HEK293 (cell line): Measurements from ENCODE around the gene SLC35F3.

ENCODE experiments used
- GLIS1 ChIP-seq: fragments of 450-650 bp; formaldehyde crosslinking; IDR thresholded peaks from 2 replicates; pipeline ENCODE4 v1.5.1; 2016; ENCODE audit warnings: missing biosample characterization, missing genetic modification characterization
- KLF16 ChIP-seq: fragments of 450-650 bp; formaldehyde crosslinking; IDR thresholded peaks from 2 replicates; pipeline ENCODE4 v1.5.1; 2017; ENCODE audit warnings: missing biosample characterization, missing genetic modification characterization
- MZF1 ChIP-seq: fragments of 450-650 bp; formaldehyde crosslinking; IDR thresholded peaks from 2 replicates; pipeline ENCODE4 v1.5.1; 2017; ENCODE audit warnings: missing biosample characterization, missing genetic modification characterization, borderline replicate concordance
- PRDM1 ChIP-seq: fragments of 450-650 bp; formaldehyde crosslinking; IDR thresholded peaks from 2 replicates; pipeline ENCODE4; 2016; ENCODE audit warnings: missing biosample characterization, missing genetic modification characterization
- SCRT2 ChIP-seq: fragments of 450-650 bp; formaldehyde crosslinking; IDR thresholded peaks from 2 replicates; pipeline ENCODE4 v1.5.1; 2016; ENCODE audit warnings: missing biosample characterization, missing genetic modification characterization
- TCF7L2 ChIP-seq: IDR thresholded peaks from 2 replicates; pipeline ENCODE4 v1.6.1; 2011; ENCODE audit warnings: low read depth, mild to moderate bottlenecking, inconsistent platforms, low read length, moderate library complexity, borderline replicate concordance
- YY1 ChIP-seq: fragments of 450-650 bp; formaldehyde crosslinking; IDR thresholded peaks from 2 replicates; pipeline ENCODE4 v1.5.1; 2018; ENCODE audit warnings: missing biosample characterization, missing genetic modification characterization
- ZNF214 ChIP-seq: fragments of 450-650 bp; formaldehyde crosslinking; IDR thresholded peaks from 2 replicates; pipeline ENCODE4 v1.5.1; 2017; ENCODE audit warnings: missing biosample characterization, mild to moderate bottlenecking, missing genetic modification characterization, borderline replicate concordance
- ZNF23 ChIP-seq: fragments of 450-650 bp; formaldehyde crosslinking; IDR thresholded peaks from 2 replicates; pipeline ENCODE4 v1.5.1; 2016; ENCODE audit warnings: missing biosample characterization, missing genetic modification characterization, borderline replicate concordance
- ZNF248 ChIP-seq: fragments of 450-650 bp; formaldehyde crosslinking; IDR thresholded peaks from 2 replicates; pipeline ENCODE4 v1.5.1; 2017; ENCODE audit warnings: missing biosample characterization, missing genetic modification characterization
- ZNF324 ChIP-seq: fragments of 450-650 bp; formaldehyde crosslinking; IDR thresholded peaks from 2 replicates; pipeline ENCODE4 v1.5.1; 2016; ENCODE audit warnings: missing biosample characterization, missing genetic modification characterization
- ZNF37A ChIP-seq: fragments of 450-650 bp; IDR thresholded peaks from 2 replicates; pipeline ENCODE4 v1.5.1; 2018; ENCODE audit warnings: missing biosample characterization, missing genetic modification characterization
- ZNF394 ChIP-seq: fragments of 450-650 bp; formaldehyde crosslinking; IDR thresholded peaks from 2 replicates; pipeline ENCODE4 v1.5.1; 2016; ENCODE audit warnings: missing biosample characterization, missing genetic modification characterization, mild to moderate bottlenecking, moderate library complexity, borderline replicate concordance
- ZNF514 ChIP-seq: fragments of 450-650 bp; formaldehyde crosslinking; IDR thresholded peaks from 2 replicates; pipeline ENCODE4 v1.5.1; 2016; ENCODE audit warnings: missing biosample characterization, missing genetic modification characterization
- ZNF544 ChIP-seq: fragments of 450-650 bp; formaldehyde crosslinking; IDR thresholded peaks from 2 replicates; pipeline ENCODE4 v1.5.0; 2017; ENCODE audit warnings: missing biosample characterization, missing genetic modification characterization
- ZNF549 ChIP-seq: fragments of 450-650 bp; IDR thresholded peaks from 2 replicates; pipeline ENCODE4 v1.5.1; 2018; ENCODE audit warnings: missing biosample characterization, missing genetic modification characterization, mild to moderate bottlenecking, inconsistent platforms, moderate library complexity
- ZNF654 ChIP-seq: fragments of 450-650 bp; formaldehyde crosslinking; IDR thresholded peaks from 2 replicates; pipeline ENCODE4 v1.5.1; 2016; ENCODE audit warnings: low read depth, missing biosample characterization, missing genetic modification characterization
- TF ChIP-seq, protein P1 (sequence below): fragments of 450-650 bp; formaldehyde crosslinking; IDR thresholded peaks from 2 replicates; pipeline ENCODE4 v1.5.1; 2017; ENCODE audit warnings: missing biosample characterization, missing genetic modification characterization
- TF ChIP-seq, protein P2 (sequence below): fragments of 450-650 bp; formaldehyde crosslinking; IDR thresholded peaks from 2 replicates; pipeline ENCODE4 v1.5.1; 2017; ENCODE audit warnings: missing biosample characterization, missing genetic modification characterization
- TF ChIP-seq, protein P3 (sequence below): fragments of 450-650 bp; formaldehyde crosslinking; IDR thresholded peaks from 2 replicates; pipeline ENCODE4 v1.5.1; 2016; ENCODE audit warnings: missing biosample characterization, missing genetic modification characterization, borderline replicate concordance
- TF ChIP-seq, protein P4 (sequence below): fragments of 450-650 bp; formaldehyde crosslinking; IDR thresholded peaks from 2 replicates; pipeline ENCODE4 v1.5.1; 2016; ENCODE audit warnings: missing biosample characterization, missing genetic modification characterization, borderline replicate concordance
- TF ChIP-seq, protein P5 (sequence below): fragments of 450-650 bp; formaldehyde crosslinking; IDR thresholded peaks from 2 replicates; pipeline ENCODE4 v1.5.1; 2017; ENCODE audit warnings: missing biosample characterization, missing genetic modification characterization
- TF ChIP-seq, protein P6 (sequence below): fragments of 450-650 bp; formaldehyde crosslinking; IDR thresholded peaks from 2 replicates; pipeline ENCODE4 v1.5.1; 2016; ENCODE audit warnings: missing biosample characterization, missing genetic modification characterization
- TF ChIP-seq, protein P7 (sequence below): fragments of 450-650 bp; formaldehyde crosslinking; IDR thresholded peaks from 2 replicates; pipeline ENCODE4 v1.5.1; 2017; ENCODE audit warnings: missing biosample characterization, missing genetic modification characterization

SLC35F3 gene

DNA sequence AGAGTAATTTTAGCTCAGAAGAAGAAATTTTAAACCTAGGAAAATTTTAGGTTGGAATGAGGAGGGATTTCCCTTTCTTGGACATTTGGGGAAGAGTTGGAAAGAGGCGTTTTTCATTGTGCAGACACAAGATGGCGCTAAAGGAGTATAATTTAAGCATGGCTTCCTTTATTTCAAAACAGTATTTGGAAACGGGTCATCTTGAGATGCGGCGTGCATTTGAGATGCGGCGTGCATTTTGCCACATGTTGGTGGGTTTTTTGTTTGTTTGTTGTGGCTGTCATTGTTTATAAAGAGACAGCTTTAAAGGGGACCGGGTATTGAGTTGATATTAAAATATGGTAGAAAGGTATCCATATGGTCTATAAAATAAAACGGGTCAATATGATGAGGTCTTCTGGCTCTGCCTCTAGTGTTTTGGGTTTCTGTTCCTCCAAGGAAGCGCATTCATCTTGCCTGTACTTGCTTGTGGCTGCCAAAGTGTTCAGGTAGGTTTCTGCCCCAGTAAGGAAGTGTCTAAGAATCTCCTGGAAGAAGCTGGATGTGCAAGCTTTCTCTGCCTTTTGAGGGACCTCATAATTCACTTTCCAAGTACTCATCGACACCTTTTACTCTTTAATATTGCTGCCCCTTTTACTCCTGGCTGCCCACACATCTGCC, 210.3 kb downstream of the SLC35F3 start (continued):
- TF ChIP-seq, protein P1, sequence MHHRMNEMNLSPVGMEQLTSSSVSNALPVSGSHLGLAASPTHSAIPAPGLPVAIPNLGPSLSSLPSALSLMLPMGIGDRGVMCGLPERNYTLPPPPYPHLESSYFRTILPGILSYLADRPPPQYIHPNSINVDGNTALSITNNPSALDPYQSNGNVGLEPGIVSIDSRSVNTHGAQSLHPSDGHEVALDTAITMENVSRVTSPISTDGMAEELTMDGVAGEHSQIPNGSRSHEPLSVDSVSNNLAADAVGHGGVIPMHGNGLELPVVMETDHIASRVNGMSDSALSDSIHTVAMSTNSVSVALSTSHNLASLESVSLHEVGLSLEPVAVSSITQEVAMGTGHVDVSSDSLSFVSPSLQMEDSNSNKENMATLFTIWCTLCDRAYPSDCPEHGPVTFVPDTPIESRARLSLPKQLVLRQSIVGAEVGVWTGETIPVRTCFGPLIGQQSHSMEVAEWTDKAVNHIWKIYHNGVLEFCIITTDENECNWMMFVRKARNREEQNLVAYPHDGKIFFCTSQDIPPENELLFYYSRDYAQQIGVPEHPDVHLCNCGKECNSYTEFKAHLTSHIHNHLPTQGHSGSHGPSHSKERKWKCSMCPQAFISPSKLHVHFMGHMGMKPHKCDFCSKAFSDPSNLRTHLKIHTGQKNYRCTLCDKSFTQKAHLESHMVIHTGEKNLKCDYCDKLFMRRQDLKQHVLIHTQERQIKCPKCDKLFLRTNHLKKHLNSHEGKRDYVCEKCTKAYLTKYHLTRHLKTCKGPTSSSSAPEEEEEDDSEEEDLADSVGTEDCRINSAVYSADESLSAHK (tag by site-specific recombination), result no peak
- TF ChIP-seq MZF1 (tag by site-specific recombination) (peak; percentile 9; the same call in 1 of the 2 replicates), YY1 (tag by site-specific recombination) (peak; percentile 74; the same call in 1 of the 2 replicates), TCF7L2 (no peak), ZNF514 (tag by site-specific recombination) (no peak), ZNF394 (tag by site-specific recombination) (no peak), ZNF23 (tag by site-specific recombination) (no peak), ZNF544 (tag by site-specific recombination) (no peak), ZNF248 (tag by site-specific recombination) (no peak), ZNF654 (peak; percentile 92), GLIS1 (tag by site-specific recombination) (no peak), ZNF214 (tag by site-specific recombination) (no peak), ZNF37A (no peak), ZNF549 (tag by site-specific recombination) (no peak), ZNF324 (tag by site-specific recombination) (no peak), KLF16 (no peak), SCRT2 (no peak), PRDM1 (tag by site-specific recombination) (peak; percentile 52; the same call in 1 of the 2 replicates)
- TF ChIP-seq, protein P2, sequence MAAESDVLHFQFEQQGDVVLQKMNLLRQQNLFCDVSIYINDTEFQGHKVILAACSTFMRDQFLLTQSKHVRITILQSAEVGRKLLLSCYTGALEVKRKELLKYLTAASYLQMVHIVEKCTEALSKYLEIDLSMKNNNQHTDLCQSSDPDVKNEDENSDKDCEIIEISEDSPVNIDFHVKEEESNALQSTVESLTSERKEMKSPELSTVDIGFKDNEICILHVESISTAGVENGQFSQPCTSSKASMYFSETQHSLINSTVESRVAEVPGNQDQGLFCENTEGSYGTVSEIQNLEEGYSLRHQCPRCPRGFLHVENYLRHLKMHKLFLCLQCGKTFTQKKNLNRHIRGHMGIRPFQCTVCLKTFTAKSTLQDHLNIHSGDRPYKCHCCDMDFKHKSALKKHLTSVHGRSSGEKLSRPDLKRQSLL, result no peak
- TF ChIP-seq, protein P3, sequence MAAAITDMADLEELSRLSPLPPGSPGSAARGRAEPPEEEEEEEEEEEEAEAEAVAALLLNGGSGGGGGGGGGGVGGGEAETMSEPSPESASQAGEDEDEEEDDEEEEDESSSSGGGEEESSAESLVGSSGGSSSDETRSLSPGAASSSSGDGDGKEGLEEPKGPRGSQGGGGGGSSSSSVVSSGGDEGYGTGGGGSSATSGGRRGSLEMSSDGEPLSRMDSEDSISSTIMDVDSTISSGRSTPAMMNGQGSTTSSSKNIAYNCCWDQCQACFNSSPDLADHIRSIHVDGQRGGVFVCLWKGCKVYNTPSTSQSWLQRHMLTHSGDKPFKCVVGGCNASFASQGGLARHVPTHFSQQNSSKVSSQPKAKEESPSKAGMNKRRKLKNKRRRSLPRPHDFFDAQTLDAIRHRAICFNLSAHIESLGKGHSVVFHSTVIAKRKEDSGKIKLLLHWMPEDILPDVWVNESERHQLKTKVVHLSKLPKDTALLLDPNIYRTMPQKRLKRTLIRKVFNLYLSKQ (tag by site-specific recombination), result no peak
- TF ChIP-seq, protein P4, sequence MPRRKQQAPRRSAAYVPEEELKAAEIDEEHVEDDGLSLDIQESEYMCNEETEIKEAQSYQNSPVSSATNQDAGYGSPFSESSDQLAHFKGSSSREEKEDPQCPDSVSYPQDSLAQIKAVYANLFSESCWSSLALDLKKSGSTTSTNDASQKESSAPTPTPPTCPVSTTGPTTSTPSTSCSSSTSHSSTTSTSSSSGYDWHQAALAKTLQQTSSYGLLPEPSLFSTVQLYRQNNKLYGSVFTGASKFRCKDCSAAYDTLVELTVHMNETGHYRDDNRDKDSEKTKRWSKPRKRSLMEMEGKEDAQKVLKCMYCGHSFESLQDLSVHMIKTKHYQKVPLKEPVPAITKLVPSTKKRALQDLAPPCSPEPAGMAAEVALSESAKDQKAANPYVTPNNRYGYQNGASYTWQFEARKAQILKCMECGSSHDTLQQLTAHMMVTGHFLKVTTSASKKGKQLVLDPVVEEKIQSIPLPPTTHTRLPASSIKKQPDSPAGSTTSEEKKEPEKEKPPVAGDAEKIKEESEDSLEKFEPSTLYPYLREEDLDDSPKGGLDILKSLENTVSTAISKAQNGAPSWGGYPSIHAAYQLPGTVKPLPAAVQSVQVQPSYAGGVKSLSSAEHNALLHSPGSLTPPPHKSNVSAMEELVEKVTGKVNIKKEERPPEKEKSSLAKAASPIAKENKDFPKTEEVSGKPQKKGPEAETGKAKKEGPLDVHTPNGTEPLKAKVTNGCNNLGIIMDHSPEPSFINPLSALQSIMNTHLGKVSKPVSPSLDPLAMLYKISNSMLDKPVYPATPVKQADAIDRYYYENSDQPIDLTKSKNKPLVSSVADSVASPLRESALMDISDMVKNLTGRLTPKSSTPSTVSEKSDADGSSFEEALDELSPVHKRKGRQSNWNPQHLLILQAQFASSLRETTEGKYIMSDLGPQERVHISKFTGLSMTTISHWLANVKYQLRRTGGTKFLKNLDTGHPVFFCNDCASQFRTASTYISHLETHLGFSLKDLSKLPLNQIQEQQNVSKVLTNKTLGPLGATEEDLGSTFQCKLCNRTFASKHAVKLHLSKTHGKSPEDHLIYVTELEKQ (tag by site-specific recombination), result no peak
- TF ChIP-seq, protein P5, sequence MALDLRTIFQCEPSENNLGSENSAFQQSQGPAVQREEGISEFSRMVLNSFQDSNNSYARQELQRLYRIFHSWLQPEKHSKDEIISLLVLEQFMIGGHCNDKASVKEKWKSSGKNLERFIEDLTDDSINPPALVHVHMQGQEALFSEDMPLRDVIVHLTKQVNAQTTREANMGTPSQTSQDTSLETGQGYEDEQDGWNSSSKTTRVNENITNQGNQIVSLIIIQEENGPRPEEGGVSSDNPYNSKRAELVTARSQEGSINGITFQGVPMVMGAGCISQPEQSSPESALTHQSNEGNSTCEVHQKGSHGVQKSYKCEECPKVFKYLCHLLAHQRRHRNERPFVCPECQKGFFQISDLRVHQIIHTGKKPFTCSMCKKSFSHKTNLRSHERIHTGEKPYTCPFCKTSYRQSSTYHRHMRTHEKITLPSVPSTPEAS, result no peak
- TF ChIP-seq, protein P6, sequence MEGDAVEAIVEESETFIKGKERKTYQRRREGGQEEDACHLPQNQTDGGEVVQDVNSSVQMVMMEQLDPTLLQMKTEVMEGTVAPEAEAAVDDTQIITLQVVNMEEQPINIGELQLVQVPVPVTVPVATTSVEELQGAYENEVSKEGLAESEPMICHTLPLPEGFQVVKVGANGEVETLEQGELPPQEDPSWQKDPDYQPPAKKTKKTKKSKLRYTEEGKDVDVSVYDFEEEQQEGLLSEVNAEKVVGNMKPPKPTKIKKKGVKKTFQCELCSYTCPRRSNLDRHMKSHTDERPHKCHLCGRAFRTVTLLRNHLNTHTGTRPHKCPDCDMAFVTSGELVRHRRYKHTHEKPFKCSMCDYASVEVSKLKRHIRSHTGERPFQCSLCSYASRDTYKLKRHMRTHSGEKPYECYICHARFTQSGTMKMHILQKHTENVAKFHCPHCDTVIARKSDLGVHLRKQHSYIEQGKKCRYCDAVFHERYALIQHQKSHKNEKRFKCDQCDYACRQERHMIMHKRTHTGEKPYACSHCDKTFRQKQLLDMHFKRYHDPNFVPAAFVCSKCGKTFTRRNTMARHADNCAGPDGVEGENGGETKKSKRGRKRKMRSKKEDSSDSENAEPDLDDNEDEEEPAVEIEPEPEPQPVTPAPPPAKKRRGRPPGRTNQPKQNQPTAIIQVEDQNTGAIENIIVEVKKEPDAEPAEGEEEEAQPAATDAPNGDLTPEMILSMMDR, result peak; percentile 80
- TF ChIP-seq, protein P7, sequence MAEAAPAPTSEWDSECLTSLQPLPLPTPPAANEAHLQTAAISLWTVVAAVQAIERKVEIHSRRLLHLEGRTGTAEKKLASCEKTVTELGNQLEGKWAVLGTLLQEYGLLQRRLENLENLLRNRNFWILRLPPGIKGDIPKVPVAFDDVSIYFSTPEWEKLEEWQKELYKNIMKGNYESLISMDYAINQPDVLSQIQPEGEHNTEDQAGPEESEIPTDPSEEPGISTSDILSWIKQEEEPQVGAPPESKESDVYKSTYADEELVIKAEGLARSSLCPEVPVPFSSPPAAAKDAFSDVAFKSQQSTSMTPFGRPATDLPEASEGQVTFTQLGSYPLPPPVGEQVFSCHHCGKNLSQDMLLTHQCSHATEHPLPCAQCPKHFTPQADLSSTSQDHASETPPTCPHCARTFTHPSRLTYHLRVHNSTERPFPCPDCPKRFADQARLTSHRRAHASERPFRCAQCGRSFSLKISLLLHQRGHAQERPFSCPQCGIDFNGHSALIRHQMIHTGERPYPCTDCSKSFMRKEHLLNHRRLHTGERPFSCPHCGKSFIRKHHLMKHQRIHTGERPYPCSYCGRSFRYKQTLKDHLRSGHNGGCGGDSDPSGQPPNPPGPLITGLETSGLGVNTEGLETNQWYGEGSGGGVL (tag by site-specific recombination), result no peak
